OCI-LY7 (cell line): ENCODE measurements around the gene AMIGO3.

Source experiments
- CTCF ChIP-seq: fragments of 200-600 bp; sonication (generic); conservative IDR thresholded peaks from 2 replicates; pipeline ENCODE4 v1.5.1; 2014; ENCODE audit warnings: mild to moderate bottlenecking, antibody characterized with exemption, low read length, moderate library complexity, mixed read lengths
- EZH2phosphoT487 ChIP-seq: fragments of 200-600 bp; sonication (generic); IDR thresholded peaks from 2 replicates; pipeline ENCODE4 v1.6.1; 2018; ENCODE audit warnings: low read depth, borderline replicate concordance, mild to moderate bottlenecking, mixed run types, antibody characterized with exemption, low read length, moderate library complexity, mixed read lengths

GRCh38 chr3:49722896-49723295 is 3.4 kb upstream of the AMIGO3 start:
- TF ChIP-seq CTCF (no peak), EZH2phosphoT487 (no peak)
